IPS-20b (cell line): ENCODE measurements around the gene AFF1.

Experiments
- H3K27ac ChIP-seq: one replicate; pipeline ENCODE4 v1.5.1; 2013; ENCODE audit warnings: low read length
- H3K27me3 ChIP-seq: 2 replicates; pipeline ENCODE4 v1.6.1; 2013; ENCODE audit warnings: mild to moderate bottlenecking, low read length, inconsistent platforms; ENCODE audit not compliant: insufficient read depth
- H3K36me3 ChIP-seq: 2 replicates; pipeline ENCODE4 v1.6.1; 2013; ENCODE audit warnings: low read depth, mild to moderate bottlenecking, inconsistent platforms, low read length, moderate library complexity; ENCODE audit not compliant: insufficient read depth
- H3K4me1 ChIP-seq: 2 replicates; pipeline ENCODE4 v1.6.1; 2013; ENCODE audit warnings: mild to moderate bottlenecking, control low read depth, inconsistent platforms, low read length, moderate library complexity; ENCODE audit not compliant: insufficient read depth
- H3K4me3 ChIP-seq: 2 replicates; pipeline ENCODE4 v1.5.1; 2013; ENCODE audit warnings: mild to moderate bottlenecking, low read length, inconsistent platforms
- H3K9ac ChIP-seq: 2 replicates; pipeline ENCODE4 v1.6.1; 2013; ENCODE audit warnings: low read depth, mild to moderate bottlenecking, inconsistent platforms, low read length, moderate library complexity
- H3K9me3 ChIP-seq: 2 replicates; pipeline ENCODE4 v1.6.1; 2013; ENCODE audit warnings: mild to moderate bottlenecking, low read depth, low read length, inconsistent platforms; ENCODE audit not compliant: insufficient read depth

The AFF1 gene

GRCh38 chr4:86942185-86942666 is 7.4 kb downstream of the AFF1 start:
- Histone ChIP-seq H3K4me3 (no peak overlapping the region), H3K4me1 (peaks cover 44% of the 10 kb centered on the region), H3K27ac (no peak overlapping the region), H3K36me3 (no peaks in the 10 kb centered on the region), H3K9me3 (no peaks in the 10 kb centered on the region), H3K9ac (no peak overlapping the region), H3K27me3 (no peaks in the 10 kb centered on the region)

GRCh38 chr4:86944964-86945781 is 10.4 kb downstream of the AFF1 start:
- Histone ChIP-seq H3K9ac (no peak overlapping the region; the same call in 1 of the 2 replicates), H3K27me3 (no peaks in the 10 kb centered on the region), H3K4me1 (peaks cover 40% of the 10 kb centered on the region), H3K27ac (no peak overlapping the region), H3K4me3 (no peak overlapping the region), H3K36me3 (no peaks in the 10 kb centered on the region), H3K9me3 (no peaks in the 10 kb centered on the region)

- Histone ChIP-seq H3K9ac (peak overlapping the region; percentile 53; the same call in 1 of the 2 replicates), H3K27me3 (no peaks in the 10 kb centered on the region), H3K36me3 (no peaks in the 10 kb centered on the region), H3K4me3 (peak overlapping the region; percentile 41), H3K4me1 (peaks cover 55% of the 10 kb centered on the region), H3K9me3 (no peaks in the 10 kb centered on the region), H3K27ac (peak overlapping the region; percentile 74)
These were observed 12.2 kb downstream of the AFF1 start for GRCh38 chr4:86946868-86947500.

- Histone ChIP-seq H3K27ac (peak overlapping the region; percentile 74), H3K9ac (peak overlapping the region; percentile 53; the same call in 1 of the 2 replicates), H3K9me3 (no peaks in the 10 kb centered on the region), H3K4me3 (peak overlapping the region; percentile 41), H3K4me1 (peaks cover 54% of the 10 kb centered on the region), H3K27me3 (no peaks in the 10 kb centered on the region), H3K36me3 (no peaks in the 10 kb centered on the region)
These were observed 12.8 kb downstream of the AFF1 start for GRCh38 chr4:86947501-86948120.

GRCh38 chr4:86948276-86948675 is 13.5 kb downstream of the AFF1 start:
- Histone ChIP-seq H3K4me1 (peaks cover 49% of the 10 kb centered on the region), H3K9ac (peak overlapping the region; percentile 53; the same call in 1 of the 2 replicates), H3K27ac (peak overlapping the region; percentile 74), H3K36me3 (no peaks in the 10 kb centered on the region), H3K4me3 (peak overlapping the region; percentile 41), H3K9me3 (no peaks in the 10 kb centered on the region), H3K27me3 (no peaks in the 10 kb centered on the region)

GRCh38 chr4:86950831-86951525 is 16.2 kb downstream of the AFF1 start:
- H3K9me3 ChIP-seq, result no peaks in the 10 kb centered on the region
- H3K27me3 ChIP-seq, result no peaks in the 10 kb centered on the region
- peak overlapping the region; percentile 2; the same call in 1 of the 2 replicates for H3K9ac ChIP-seq
- H3K36me3 ChIP-seq, result 0 out of 2 replicates have a peak, but pooled peaks cover 7% of the 10 kb centered on the region
- H3K4me1 ChIP-seq, result peaks cover 53% of the 10 kb centered on the region
- H3K4me3 ChIP-seq, result peak overlapping the region; percentile 53; the same call in 1 of the 2 replicates
- peak overlapping the region; percentile 48 for H3K27ac ChIP-seq

- Histone ChIP-seq H3K27me3 (no peaks in the 10 kb centered on the region), H3K4me3 (no peak overlapping the region), H3K27ac (no peak overlapping the region), H3K9me3 (no peaks in the 10 kb centered on the region), H3K9ac (no peak overlapping the region), H3K4me1 (peaks cover 54% of the 10 kb centered on the region), H3K36me3 (peaks cover 8% of the 10 kb centered on the region; the same call in 1 of the 2 replicates)
These were observed 21.2 kb downstream of the AFF1 start for GRCh38 chr4:86955888-86956451.

GRCh38 chr4:86957215-86957614 is 22.4 kb downstream of the AFF1 start:
- no peaks in the 10 kb centered on the region for H3K9me3 ChIP-seq
- H3K36me3 ChIP-seq, result peaks cover 13% of the 10 kb centered on the region; the same call in 1 of the 2 replicates
- no peaks in the 10 kb centered on the region for H3K27me3 ChIP-seq
- no peak overlapping the region for H3K9ac ChIP-seq
- H3K4me3 ChIP-seq, result no peak overlapping the region
- H3K4me1 ChIP-seq, result peaks cover 58% of the 10 kb centered on the region
- no peak overlapping the region for H3K27ac ChIP-seq

GRCh38 chr4:86959588-86960500 is 25.0 kb downstream of the AFF1 start:
- peak overlapping the region; percentile 83 for H3K27ac ChIP-seq
- peaks cover 61% of the 10 kb centered on the region for H3K4me1 ChIP-seq
- H3K36me3 ChIP-seq, result peaks cover 6% of the 10 kb centered on the region; the same call in 1 of the 2 replicates

GRCh38 chr4:86960557-86960961 is 25.7 kb downstream of the AFF1 start:
- Histone ChIP-seq H3K9me3 (no peaks in the 10 kb centered on the region), H3K36me3 (peaks cover 6% of the 10 kb centered on the region; the same call in 1 of the 2 replicates), H3K4me1 (peaks cover 67% of the 10 kb centered on the region), H3K27me3 (no peaks in the 10 kb centered on the region), H3K27ac (peak overlapping the region; percentile 54), H3K4me3 (peak overlapping the region; percentile 45), H3K9ac (peak overlapping the region; percentile 73)

More at GRCh38 chr4:86959588-86960500, 25.0 kb downstream of the AFF1 start:
- Histone ChIP-seq H3K27me3 (no peaks in the 10 kb centered on the region), H3K4me3 (peak overlapping the region; percentile 46), H3K9me3 (no peaks in the 10 kb centered on the region), H3K9ac (peak overlapping the region; percentile 76)
